Stomach (tissue), 4 donors: ENCODE measurements around the gene STAMBPL1.

Experiments
- CTCF ChIP-seq, 7 experiments: fragments of 450-650 bp in 4 of 7; fragments of 200-600 bp in 3 of 7; sonication (generic) in 3 of 7; IDR thresholded peaks; one replicate each; pipeline ENCODE4 v1.5.1; 2016 to 2019; ENCODE audit warnings: antibody characterized with exemption in 7 of 7, control low read depth in 2 of 7, mild to moderate bottlenecking in 1 of 7
- POLR2A ChIP-seq, 4 donors: fragments of 450-650 bp; IDR thresholded peaks; one replicate each; pipeline ENCODE4 v1.6.1; 2016; ENCODE audit warnings: antibody characterized with exemption in 4 of 4, control low read depth in 2 of 4, mild to moderate bottlenecking in 1 of 4, moderate library complexity in 1 of 4

GRCh38 chr10:88848499-88848898 lies 31.5 kb upstream of the STAMBPL1 start:
- no peak for TF ChIP-seq POLR2A (IDR thresholded peaks at IDR 0.05)
- TF ChIP-seq CTCF (IDR thresholded peaks at IDR 0.05): no peak
